Right cardiac atrium (tissue), 5 donors: ENCODE data around the gene SWI5. TPM values are rescaled to one million over a fixed set of nuclear protein-coding genes. Genes with fewer than 3 reads are reported as not detected.

ENCODE experiments used
- ATAC-seq, 2 donors: fragments of 200-7000 bp; cut with Tn5 transposase; one replicate each; pipeline versions ENCODE4 v1.8.0 to v1.9.1; 2020; ENCODE audit warnings: moderate library complexity in 2 of 2, mild to moderate bottlenecking in 1 of 2
- DNase-seq, 3 donors: peaks; one replicate each; pipeline ENCODE4 v3.0.0-alpha.2; 2020
- H3K27ac ChIP-seq: one replicate; pipeline ENCODE4 v1.5.1; 2013; ENCODE audit warnings: mild to moderate bottlenecking, low read length, control low read depth, moderate library complexity
- H3K27me3 ChIP-seq: one replicate; pipeline ENCODE4 v1.6.1; 2013; ENCODE audit not compliant: control insufficient read depth, insufficient read depth
- H3K4me1 ChIP-seq: one replicate; pipeline ENCODE4 v1.6.1; 2013; ENCODE audit warnings: low read length; ENCODE audit not compliant: control insufficient read depth, insufficient read depth
- H3K4me3 ChIP-seq: one replicate; pipeline ENCODE4 v1.5.1; 2013; ENCODE audit warnings: low read length, control low read depth
- H3K9me3 ChIP-seq: one replicate; pipeline ENCODE4 v1.6.1; 2013; ENCODE audit warnings: low read length; ENCODE audit not compliant: control insufficient read depth
- WGBS: extraction: QIAGEN DNeasy Blood & Tissue Kit; methylation state at CpG from one replicate; pipeline ENCODE4 v1.1.7; 2013; 5-methylcytosine and 5-hydroxymethylcytosine counted together
- intact Hi-C, 4 donors: fragments of 100-400 bp; cut with DNase I; formaldehyde crosslinking; loops; one replicate each; pipeline versions ENCODE4 v1.11.0 to v1.14.0; 2022 to 2023
- polyA plus RNA-seq: library from polyadenylated mRNA; stranded (reverse); fragments of 200-250 nt; gene quantifications from one replicate; pipeline ENCODE4 v1.2.3, GENCODE V29; 2013
- total RNA-seq, 4 donors: library from RNA; stranded (reverse); fragmentation: NEBNext Ultra II Directional; extraction: Animal tissue kit (Norgen Biotek cat#: 25700); gene quantifications; one replicate each; pipeline ENCODE4 v1.2.1, GENCODE V29; 2021
- donor health status: healthy with polysubstance abuse.
- donor health status: DM: no; HTN: yes; CAD: no.
- donor health status: DM: no; HTN: no; CAD: no.
- donor health status: DM: no; HTN: yes; CAD: no; lungs with severe emphysema.
- donor health status: DM: yes; HTN: yes; CAD: no.

SWI5 gene
- total and polyA plus RNA-seq, 5 donors = 18.7 to 33.7 (median 21.6) TPM

GRCh38 chr9:128252317-128253139 lies 23.5 kb upstream of the SWI5 start:
- ATAC-seq = no peak
- Histone ChIP-seq H3K9me3 (no peaks in the 10 kb centered on the region), H3K27me3 (no peaks in the 10 kb centered on the region), H3K4me3 (no peak overlapping the region), H3K4me1 (no peaks in the 10 kb centered on the region), H3K27ac (no peak overlapping the region)
- DNase-seq = no peak
- 92% methylated on average over 25 of the region's 25 CpGs for WGBS
- intact Hi-C loops = no loop called here

GRCh38 chr9:128253140-128253990 lies 22.7 kb upstream of the SWI5 start:
- WGBS = 90% methylated on average over 31 of the region's 31 CpGs
- Histone ChIP-seq H3K27ac (no peak overlapping the region), H3K27me3 (no peaks in the 10 kb centered on the region), H3K4me1 (no peaks in the 10 kb centered on the region), H3K4me3 (no peak overlapping the region), H3K9me3 (no peaks in the 10 kb centered on the region)
- intact Hi-C loops = no loop called here
- DNase-seq (no peak), ATAC-seq (no peak)

- H3K27me3 ChIP-seq = no peaks in the 10 kb centered on the region
- 86% methylated on average over 7 of the region's 7 CpGs for WGBS
- intact Hi-C loops = no loop called here
- H3K4me3 ChIP-seq = no peak overlapping the region
- ATAC-seq (no peak), DNase-seq (no peak)
- H3K9me3 ChIP-seq = no peaks in the 10 kb centered on the region
- H3K4me1 ChIP-seq = no peaks in the 10 kb centered on the region
- no peak overlapping the region for H3K27ac ChIP-seq
Observed at GRCh38 chr9:128253991-128254346, 22.1 kb upstream of the SWI5 start.

- no peak overlapping the region for H3K4me3 ChIP-seq
- 90% methylated on average over 20 of the region's 20 CpGs for WGBS
- intact Hi-C loops = no loop called here
- H3K4me1 ChIP-seq = no peaks in the 10 kb centered on the region
- no peak overlapping the region for H3K27ac ChIP-seq
- H3K9me3 ChIP-seq = no peaks in the 10 kb centered on the region
- DNase-seq (no peak), ATAC-seq (no peak)
- no peaks in the 10 kb centered on the region for H3K27me3 ChIP-seq
Observed at GRCh38 chr9:128254362-128254761, 21.7 kb upstream of the SWI5 start.

GRCh38 chr9:128254855-128255759 lies 21.0 kb upstream of the SWI5 start:
- WGBS = 59% methylated on average over 18 of the region's 18 CpGs
- DNase-seq = peak; percentile 75 to 91 (median 87)
- intact Hi-C loops = no loop called here
- peak; percentile 49 to 54 for ATAC-seq
- Histone ChIP-seq H3K27ac (no peak overlapping the region), H3K9me3 (no peaks in the 10 kb centered on the region), H3K4me3 (no peak overlapping the region), H3K4me1 (no peaks in the 10 kb centered on the region), H3K27me3 (no peaks in the 10 kb centered on the region)

GRCh38 chr9:128257086-128257825 lies 18.8 kb upstream of the SWI5 start:
- no peak overlapping the region for H3K4me3 ChIP-seq
- no peaks in the 10 kb centered on the region for H3K9me3 ChIP-seq
- 77% methylated on average over 23 of the region's 23 CpGs for WGBS
- intact Hi-C loops = no loop called here
- H3K4me1 ChIP-seq = no peaks in the 10 kb centered on the region
- DNase-seq (no peak), ATAC-seq (no peak)
- H3K27ac ChIP-seq = no peak overlapping the region
- H3K27me3 ChIP-seq = no peaks in the 10 kb centered on the region

GRCh38 chr9:128257907-128258306 lies 18.2 kb upstream of the SWI5 start:
- ATAC-seq (no peak), DNase-seq (no peak)
- 87% methylated on average over 11 of the region's 11 CpGs for WGBS
- no peak overlapping the region for H3K27ac ChIP-seq
- H3K4me3 ChIP-seq = no peak overlapping the region
- no peaks in the 10 kb centered on the region for H3K27me3 ChIP-seq
- intact Hi-C loops = no loop called here
- no peaks in the 10 kb centered on the region for H3K9me3 ChIP-seq
- H3K4me1 ChIP-seq = no peaks in the 10 kb centered on the region

GRCh38 chr9:128258326-128258725 lies 17.8 kb upstream of the SWI5 start:
- Histone ChIP-seq H3K9me3 (no peaks in the 10 kb centered on the region), H3K27me3 (no peaks in the 10 kb centered on the region), H3K27ac (no peak overlapping the region), H3K4me3 (no peak overlapping the region), H3K4me1 (no peaks in the 10 kb centered on the region)
- ATAC-seq = peak in 1 of 2 donors; percentile 19
- WGBS = 87% methylated on average over 6 of the region's 6 CpGs
- DNase-seq = no peak
- intact Hi-C loops = no loop called here

GRCh38 chr9:128259156-128259555 lies 16.9 kb upstream of the SWI5 start:
- Histone ChIP-seq H3K27ac (no peak overlapping the region), H3K4me1 (no peaks in the 10 kb centered on the region), H3K4me3 (no peak overlapping the region), H3K9me3 (no peaks in the 10 kb centered on the region), H3K27me3 (no peaks in the 10 kb centered on the region)
- DNase-seq = no peak
- no peak for ATAC-seq
- 87% methylated on average over 9 of the region's 9 CpGs for WGBS
- intact Hi-C loops = no loop called here

- 93% methylated on average over 17 of the region's 17 CpGs for WGBS
- Histone ChIP-seq H3K4me3 (no peak overlapping the region), H3K27me3 (no peaks in the 10 kb centered on the region), H3K27ac (no peak overlapping the region), H3K4me1 (no peaks in the 10 kb centered on the region), H3K9me3 (no peaks in the 10 kb centered on the region)
- no peak for DNase-seq
- intact Hi-C loops = no loop called here
- ATAC-seq = no peak
Observed at GRCh38 chr9:128260340-128260739, 15.7 kb upstream of the SWI5 start.
